AML-193 (cell line): ENCODE measurements around the gene IGFN1.
"Not testable (repeated sequence)": the region's sequence is repeated elsewhere in the genome, so short reads cannot be mapped to it uniquely, and the experiment has no call there.

Source experiments
- DNase-seq, 2 experiments: peaks; one replicate each; lab custom pipeline; 2025; lab: John Stamatoyannopoulos, UW

The IGFN1 gene

GRCh38 chr1:201217851-201218250 lies 27.2 kb downstream of the IGFN1 start:
- DNase-seq: no peak

DNA sequence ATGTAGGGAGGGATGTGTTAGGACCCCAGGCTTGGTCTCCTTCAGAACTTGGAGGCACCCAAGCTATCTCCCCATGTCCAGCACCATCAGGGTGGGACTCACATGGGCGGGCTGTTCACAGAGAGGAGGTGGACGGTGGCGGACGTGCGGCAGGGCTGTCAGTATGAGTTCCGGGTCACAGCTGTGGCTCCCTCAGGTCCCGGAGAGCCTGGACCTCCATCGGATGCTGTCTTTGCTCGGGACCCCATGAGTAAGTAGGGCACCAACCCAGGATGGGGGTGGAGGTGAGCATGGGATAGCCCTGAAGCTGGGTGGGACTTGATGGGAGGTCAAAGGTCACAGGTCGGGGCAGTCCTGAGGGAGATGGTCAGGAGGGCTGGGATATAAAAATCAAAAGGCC lies 27.8 kb downstream of the IGFN1 start:
- no peak for DNase-seq

GRCh38 chr1:201219481-201220387 lies 29.1 kb downstream of the IGFN1 start:
- no peak for DNase-seq

DNA sequence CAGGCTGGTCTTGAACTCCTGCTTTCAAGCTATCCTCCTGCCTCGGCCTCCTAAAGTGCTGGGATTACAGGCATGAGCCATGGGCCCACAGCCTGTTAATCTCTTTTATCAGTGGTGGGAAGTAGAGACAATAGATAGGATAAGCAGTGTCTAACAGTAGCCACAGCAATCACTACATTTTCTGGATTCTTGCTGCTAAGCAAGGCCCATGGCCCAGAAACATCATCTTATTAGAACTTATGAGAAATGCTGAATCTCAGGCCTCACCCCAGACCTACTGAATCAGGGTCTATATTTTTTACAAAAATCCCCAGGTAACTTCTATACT lies 29.7 kb downstream of the IGFN1 start:
- DNase-seq: no peak

- no peak for DNase-seq
Measured at GRCh38 chr1:201221201-201221846, 30.7 kb downstream of the IGFN1 start.

GRCh38 chr1:201222125-201222524 lies 31.5 kb downstream of the IGFN1 start:
- no peak for DNase-seq

- no peak for DNase-seq
Measured at GRCh38 chr1:201223852-201224665, 33.4 kb downstream of the IGFN1 start.

- no peak for DNase-seq
Measured at GRCh38 chr1:201224666-201225370, 34.2 kb downstream of the IGFN1 start.

GRCh38 chr1:201226178-201226514 lies 35.5 kb downstream of the IGFN1 start:
- no peak for DNase-seq

- DNase-seq: no peak
Measured at GRCh38 chr1:201226859-201227488, 36.4 kb downstream of the IGFN1 start.

GRCh38 chr1:201228011-201228983 lies 37.7 kb downstream of the IGFN1 start:
- DNase-seq: no peak

DNA sequence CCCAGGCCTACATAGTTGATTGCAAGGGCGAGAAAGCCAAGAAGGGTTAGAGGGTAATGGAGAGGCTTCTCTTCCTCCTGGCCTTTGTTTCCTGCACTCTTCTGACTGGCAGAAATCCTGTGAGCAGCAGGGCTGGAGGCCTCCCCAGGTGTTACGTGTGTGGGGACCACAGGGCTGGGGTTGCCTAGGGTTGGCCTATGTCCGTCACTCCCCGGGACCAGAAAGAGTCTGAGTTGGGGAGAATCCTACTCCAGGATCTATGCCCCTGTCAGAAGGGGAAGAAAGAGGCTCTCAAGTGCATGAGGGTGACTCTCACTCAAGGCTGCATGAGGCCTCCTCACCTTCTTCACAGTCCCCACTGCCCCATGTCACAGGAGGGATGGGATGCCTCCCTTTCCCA lies 38.5 kb downstream of the IGFN1 start:
- no peak for DNase-seq

GRCh38 chr1:201229771-201230635 lies 39.4 kb downstream of the IGFN1 start:
- no peak for DNase-seq

DNA sequence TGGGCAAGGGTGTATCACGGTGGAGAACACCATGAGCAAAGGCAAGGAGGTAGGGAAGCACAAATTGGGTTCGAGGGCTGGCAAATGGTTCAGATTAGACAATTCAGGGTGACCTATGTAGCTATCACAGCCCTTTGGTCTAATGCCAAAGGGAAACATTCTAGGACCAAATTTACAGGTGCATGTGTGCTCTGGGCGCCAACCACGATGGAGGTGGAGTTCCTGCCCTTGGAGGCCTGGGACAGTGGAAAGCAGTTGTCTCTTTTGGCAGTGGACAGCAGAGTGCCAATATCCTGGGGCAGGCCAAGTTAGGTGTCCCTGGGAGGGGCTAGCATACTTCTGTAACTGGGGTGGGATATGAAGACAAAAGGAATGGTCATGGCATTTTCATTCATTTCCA lies 40.1 kb downstream of the IGFN1 start:
- DNase-seq: no peak

DNA sequence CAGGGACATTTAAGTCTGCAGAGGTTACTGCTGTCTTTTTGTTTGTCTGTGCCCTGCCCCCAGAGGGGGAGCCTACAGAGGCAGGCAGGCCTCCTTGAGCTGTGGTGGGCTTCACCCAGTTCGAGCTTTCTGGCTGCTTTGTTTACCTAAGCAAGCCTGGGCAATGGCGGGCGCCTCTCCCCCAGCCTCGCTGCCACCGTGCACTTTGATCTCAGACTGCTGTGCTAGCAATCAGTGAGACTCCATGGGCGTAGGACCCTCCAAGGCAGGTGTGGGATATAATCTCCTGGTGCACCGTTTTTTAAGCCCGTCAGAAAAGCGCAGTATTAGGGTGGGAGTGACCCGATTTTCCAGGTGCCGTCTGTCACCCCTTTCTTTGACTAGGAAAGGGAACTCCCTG lies 49.0 kb downstream of the IGFN1 start:
- DNase-seq: not testable (repeated sequence)

- no peak for DNase-seq
Measured at GRCh38 chr1:201240171-201240570, 49.5 kb downstream of the IGFN1 start.

DNA sequence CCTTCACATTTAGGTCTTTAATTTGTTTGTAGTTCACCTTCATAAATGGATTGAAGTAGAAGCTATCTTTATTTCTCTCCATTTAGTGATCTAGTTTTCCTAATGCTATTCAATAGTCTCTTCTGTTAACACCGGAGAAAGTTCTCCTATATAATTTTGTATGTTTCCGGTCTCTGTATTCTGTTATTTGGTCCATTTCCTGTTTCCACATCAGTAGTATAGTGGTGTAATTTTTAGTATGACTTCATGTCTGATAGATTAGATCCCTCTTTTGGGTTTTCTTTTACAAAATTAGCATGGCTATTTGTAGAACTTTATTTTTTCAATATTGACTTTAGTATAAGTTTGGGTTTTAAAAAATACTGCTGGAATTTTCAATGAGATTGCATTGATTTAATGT lies 51.1 kb downstream of the IGFN1 start:
- DNase-seq: no peak

DNA sequence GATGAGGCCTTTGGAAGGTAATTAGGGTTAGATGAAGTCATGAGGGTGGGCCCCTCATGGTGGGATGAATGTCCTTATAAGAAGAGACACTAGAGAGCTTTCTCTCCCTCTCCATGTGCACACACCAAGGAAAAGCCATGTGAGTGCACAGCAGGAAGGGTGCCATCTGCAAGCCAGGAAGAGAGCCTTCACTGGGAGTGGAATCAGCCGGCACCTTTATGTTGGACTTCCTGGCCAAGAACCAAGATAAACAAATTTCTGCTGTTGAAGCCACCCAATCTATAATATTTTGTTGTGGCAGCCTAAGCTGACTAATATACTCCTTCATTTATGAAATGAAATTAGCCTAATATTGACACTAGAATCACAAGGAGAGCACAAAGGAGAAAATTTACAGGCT lies 54.5 kb downstream of the IGFN1 start:
- no peak for DNase-seq

- no peak for DNase-seq
Measured at GRCh38 chr1:201248721-201249559, 58.3 kb downstream of the IGFN1 start.
